Retinal pigment epithelial cell (primary cell): ENCODE data around the gene LILRB2.

ENCODE experiments used
- DNase-seq: peaks from one replicate; pipeline ENCODE4 v3.0.0-alpha.2; 2010; ENCODE audit warnings: low read depth
- H3K4me3 ChIP-seq: 2 replicates; pipeline ENCODE4 v1.5.1; 2011; ENCODE audit warnings: mild to moderate bottlenecking, low read length, control low read depth, moderate library complexity
- TF ChIP-seq, protein P1 (sequence below): conservative IDR thresholded peaks from 2 replicates; pipeline ENCODE4 v1.5.1; 2011; ENCODE audit warnings: low read depth, low read length, control low read depth, inconsistent platforms

Gene LILRB2

GRCh38 chr19:54312436-54313377, 31.8 kb upstream of the LILRB2 start, which contains the start of gene LILRA5:
LILRA5 (minus strand) TSS chr19:54313166; CDS start chr19:54313019, 147 bp downstream.
- no peak within 1 kb of the TSS for H3K4me3 ChIP-seq
- no peak for DNase-seq
- TF ChIP-seq, protein P1, sequence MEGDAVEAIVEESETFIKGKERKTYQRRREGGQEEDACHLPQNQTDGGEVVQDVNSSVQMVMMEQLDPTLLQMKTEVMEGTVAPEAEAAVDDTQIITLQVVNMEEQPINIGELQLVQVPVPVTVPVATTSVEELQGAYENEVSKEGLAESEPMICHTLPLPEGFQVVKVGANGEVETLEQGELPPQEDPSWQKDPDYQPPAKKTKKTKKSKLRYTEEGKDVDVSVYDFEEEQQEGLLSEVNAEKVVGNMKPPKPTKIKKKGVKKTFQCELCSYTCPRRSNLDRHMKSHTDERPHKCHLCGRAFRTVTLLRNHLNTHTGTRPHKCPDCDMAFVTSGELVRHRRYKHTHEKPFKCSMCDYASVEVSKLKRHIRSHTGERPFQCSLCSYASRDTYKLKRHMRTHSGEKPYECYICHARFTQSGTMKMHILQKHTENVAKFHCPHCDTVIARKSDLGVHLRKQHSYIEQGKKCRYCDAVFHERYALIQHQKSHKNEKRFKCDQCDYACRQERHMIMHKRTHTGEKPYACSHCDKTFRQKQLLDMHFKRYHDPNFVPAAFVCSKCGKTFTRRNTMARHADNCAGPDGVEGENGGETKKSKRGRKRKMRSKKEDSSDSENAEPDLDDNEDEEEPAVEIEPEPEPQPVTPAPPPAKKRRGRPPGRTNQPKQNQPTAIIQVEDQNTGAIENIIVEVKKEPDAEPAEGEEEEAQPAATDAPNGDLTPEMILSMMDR: no peak

DNA sequence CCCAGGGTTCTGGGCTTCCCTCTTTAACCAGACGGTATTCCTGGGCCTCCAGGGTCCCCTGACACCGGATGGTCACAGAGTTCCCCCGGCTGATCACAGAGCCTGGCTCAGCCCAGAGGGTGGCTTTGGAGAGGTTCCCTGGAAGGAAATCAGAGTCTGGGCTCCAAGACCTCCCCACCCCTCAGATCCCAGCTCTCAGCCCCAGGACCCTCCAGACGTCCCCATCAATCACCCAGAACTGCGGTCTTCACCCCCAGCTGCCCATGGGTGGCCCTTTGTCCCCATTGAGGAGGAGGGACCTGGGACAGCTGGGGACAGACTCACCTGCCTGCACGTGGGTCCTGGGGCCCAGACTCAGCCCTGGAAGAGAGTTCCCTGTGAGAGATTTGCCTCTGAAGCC, 31.1 kb upstream of the LILRB2 start:
- TF ChIP-seq, protein P1: no peak
- H3K4me3 ChIP-seq: no peak overlapping the region
- DNase-seq: no peak

DNA sequence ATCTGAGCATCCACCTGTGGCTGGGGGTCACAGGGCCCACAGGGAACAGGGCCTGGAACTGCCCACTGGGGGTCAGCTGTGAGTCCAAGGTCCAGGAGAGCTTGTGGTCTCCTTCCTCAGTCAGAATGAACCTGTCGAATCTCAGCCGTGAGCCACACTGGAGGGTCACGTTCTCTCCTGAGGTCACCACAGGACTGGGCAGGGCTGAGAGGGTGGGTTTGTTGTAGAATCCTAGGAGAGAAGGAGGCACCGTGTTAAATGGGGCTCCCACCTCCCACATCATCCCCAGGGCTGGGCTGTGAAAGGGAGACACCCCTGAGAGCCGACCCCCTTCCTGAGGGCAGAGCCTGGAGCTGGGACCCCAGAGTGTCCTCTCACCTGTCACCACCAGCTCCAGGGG, 30.6 kb upstream of the LILRB2 start:
- H3K4me3 ChIP-seq: no peak overlapping the region
- TF ChIP-seq, protein P1: no peak
- DNase-seq: no peak

GRCh38 chr19:54310543-54310942, 29.6 kb upstream of the LILRB2 start:
- TF ChIP-seq, protein P1: no peak
- DNase-seq: no peak
- no peak overlapping the region for H3K4me3 ChIP-seq

GRCh38 chr19:54309811-54310210, 28.9 kb upstream of the LILRB2 start:
- DNase-seq: no peak
- no peak overlapping the region for H3K4me3 ChIP-seq
- TF ChIP-seq, protein P1: no peak

DNA sequence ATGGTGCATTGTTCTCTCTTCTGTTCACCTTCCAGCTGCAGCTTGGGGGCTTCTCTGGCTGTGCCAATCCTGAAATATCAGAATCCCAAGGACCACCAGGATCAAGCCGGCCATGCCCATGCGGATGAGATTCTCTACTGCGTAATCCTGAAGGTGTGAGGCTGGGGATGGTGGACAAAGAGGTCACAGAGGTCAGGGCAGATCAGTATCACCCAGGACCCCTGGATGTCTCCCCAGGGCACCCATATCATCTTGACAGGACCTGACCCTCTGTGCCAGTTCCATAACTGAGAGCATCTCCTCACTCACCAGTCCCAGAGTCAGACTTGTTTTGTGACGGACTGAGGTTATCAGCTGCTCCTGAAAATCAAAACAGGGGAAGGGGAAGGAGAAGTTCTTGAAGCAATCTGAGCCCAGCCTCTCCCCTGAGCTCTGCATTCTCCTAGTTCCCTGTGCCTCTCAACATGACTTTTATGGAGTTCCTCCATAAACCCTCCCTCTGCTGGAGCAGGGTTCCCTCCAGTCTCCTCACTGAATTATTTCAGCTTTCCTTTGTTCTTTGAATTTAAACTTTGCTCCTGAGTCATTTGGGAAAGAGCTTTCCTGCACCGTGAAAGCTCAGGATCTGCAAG, 26.6 kb upstream of the LILRB2 start:
- no peak overlapping the region for H3K4me3 ChIP-seq
- DNase-seq: no peak
- TF ChIP-seq, protein P1: no peak

DNA sequence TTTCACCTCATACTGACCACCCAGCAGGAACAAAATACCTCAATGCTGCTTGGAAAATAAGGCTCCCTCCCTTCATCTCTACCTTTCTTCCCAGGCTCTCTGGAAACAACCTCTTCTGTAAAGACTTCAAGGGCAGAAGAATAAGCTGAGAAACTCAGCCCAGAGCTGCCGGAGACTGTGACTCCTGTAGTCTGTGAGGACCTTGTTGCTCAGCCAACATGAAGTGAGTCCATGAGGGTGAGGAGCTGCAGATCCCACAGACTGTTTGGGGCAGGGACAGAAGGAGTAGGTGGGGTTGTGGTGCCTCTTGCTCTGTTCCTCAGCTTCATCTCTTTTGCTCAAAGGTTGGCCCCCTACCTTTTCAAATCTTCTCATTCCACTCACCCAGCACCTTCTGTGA, 24.2 kb upstream of the LILRB2 start:
- TF ChIP-seq, protein P1: no peak
- H3K4me3 ChIP-seq: no peak overlapping the region
- no peak for DNase-seq
